ENCODE results near the gene TNKS1BP1.
"Not testable (repeated sequence)": the region's sequence is repeated elsewhere in the genome, so short reads cannot be mapped to it uniquely, and the experiment has no call there.

TNKS1BP1 gene

GRCh38 chr11:57288771-57289579 is 35.8 kb downstream of the TNKS1BP1 start:
- no peak for DNase-seq

- DNase-seq = no peak
Measured at GRCh38 chr11:57287884-57288283, 36.9 kb downstream of the TNKS1BP1 start.

- DNase-seq = no peak
Measured at GRCh38 chr11:57283231-57283990, 41.3 kb downstream of the TNKS1BP1 start.

GRCh38 chr11:57281546-57281945 is 43.2 kb downstream of the TNKS1BP1 start:
- DNase-seq = not testable (repeated sequence)

GRCh38 chr11:57279116-57279515 is 45.6 kb downstream of the TNKS1BP1 start:
- DNase-seq = no peak

GRCh38 chr11:57278721-57279095 is 46.0 kb downstream of the TNKS1BP1 start:
- no peak for DNase-seq

GRCh38 chr11:57277845-57278720 is 46.7 kb downstream of the TNKS1BP1 start:
- peak; percentile 74 for DNase-seq

GRCh38 chr11:57276971-57277675 is 47.6 kb downstream of the TNKS1BP1 start:
- DNase-seq = no peak

- no peak for DNase-seq
Measured at GRCh38 chr11:57276169-57276970, 48.4 kb downstream of the TNKS1BP1 start.

- DNase-seq = no peak
Measured at GRCh38 chr11:57275582-57275981, 49.2 kb downstream of the TNKS1BP1 start.

GRCh38 chr11:57274904-57275498 is 49.8 kb downstream of the TNKS1BP1 start:
- DNase-seq = no peak

GRCh38 chr11:57273448-57274058 is 51.2 kb downstream of the TNKS1BP1 start:
- DNase-seq = no peak

- no peak for DNase-seq
Measured at GRCh38 chr11:57269571-57270021, 55.2 kb downstream of the TNKS1BP1 start.

- no peak for DNase-seq
Measured at GRCh38 chr11:57266157-57266556, 58.6 kb downstream of the TNKS1BP1 start.

GRCh38 chr11:57263351-57263750 is 61.4 kb downstream of the TNKS1BP1 start:
- DNase-seq = no peak

GRCh38 chr11:57262157-57262556 is 62.6 kb downstream of the TNKS1BP1 start:
- DNase-seq = no peak

- no peak for DNase-seq
Measured at GRCh38 chr11:57260937-57261783, 63.6 kb downstream of the TNKS1BP1 start.

- DNase-seq = no peak
Measured at GRCh38 chr11:57256119-57256518, 68.6 kb downstream of the TNKS1BP1 start.

GRCh38 chr11:57255618-57256017 is 69.1 kb downstream of the TNKS1BP1 start:
- DNase-seq = no peak

GRCh38 chr11:57254631-57255030 is 70.1 kb downstream of the TNKS1BP1 start:
- no peak for DNase-seq
